Fibroblast of lung (primary cell): ENCODE measurements around the gene ATF4.

Experiments used
- EZH2 ChIP-seq: IDR thresholded peaks from 2 replicates; pipeline ENCODE4 v1.5.1; 2012; ENCODE audit warnings: low read length, control low read depth, mild to moderate bottlenecking; ENCODE audit errors: missing control alignments
- TF ChIP-seq, protein P1 (sequence below), 2 donors: IDR thresholded peaks in 1 of 2; conservative IDR thresholded peaks in 1 of 2; 1 replicate in 1 of 2; 2 replicates in 1 of 2; pipeline ENCODE4 v1.5.1; 2011 to 2012; ENCODE audit warnings: low read length in 2 of 2, control low read depth in 1 of 2, inconsistent platforms in 1 of 2, low read depth in 1 of 2, mild to moderate bottlenecking in 1 of 2

DNA sequence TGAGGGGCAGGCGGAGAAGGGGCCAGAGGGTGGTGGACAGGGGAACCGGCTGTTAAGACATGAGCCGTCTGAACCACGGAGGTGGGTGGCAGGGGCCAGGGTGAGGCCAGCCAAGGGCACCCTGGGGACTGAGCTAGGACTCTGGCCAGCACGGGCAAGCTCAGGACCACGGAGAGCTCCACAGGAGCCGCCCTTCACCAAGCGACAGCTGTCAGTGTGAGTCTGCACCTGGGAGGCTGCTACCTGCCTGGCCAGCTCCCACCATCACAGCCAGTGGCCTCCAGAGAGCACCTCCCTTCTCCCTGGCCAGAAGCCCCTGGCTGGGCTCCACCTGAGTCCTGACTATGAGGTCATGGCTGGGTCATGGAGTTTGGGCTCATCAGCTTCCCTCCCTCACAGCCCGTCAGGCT is 41.9 kb upstream of the ATF4 start:
- TF ChIP-seq, protein P1, sequence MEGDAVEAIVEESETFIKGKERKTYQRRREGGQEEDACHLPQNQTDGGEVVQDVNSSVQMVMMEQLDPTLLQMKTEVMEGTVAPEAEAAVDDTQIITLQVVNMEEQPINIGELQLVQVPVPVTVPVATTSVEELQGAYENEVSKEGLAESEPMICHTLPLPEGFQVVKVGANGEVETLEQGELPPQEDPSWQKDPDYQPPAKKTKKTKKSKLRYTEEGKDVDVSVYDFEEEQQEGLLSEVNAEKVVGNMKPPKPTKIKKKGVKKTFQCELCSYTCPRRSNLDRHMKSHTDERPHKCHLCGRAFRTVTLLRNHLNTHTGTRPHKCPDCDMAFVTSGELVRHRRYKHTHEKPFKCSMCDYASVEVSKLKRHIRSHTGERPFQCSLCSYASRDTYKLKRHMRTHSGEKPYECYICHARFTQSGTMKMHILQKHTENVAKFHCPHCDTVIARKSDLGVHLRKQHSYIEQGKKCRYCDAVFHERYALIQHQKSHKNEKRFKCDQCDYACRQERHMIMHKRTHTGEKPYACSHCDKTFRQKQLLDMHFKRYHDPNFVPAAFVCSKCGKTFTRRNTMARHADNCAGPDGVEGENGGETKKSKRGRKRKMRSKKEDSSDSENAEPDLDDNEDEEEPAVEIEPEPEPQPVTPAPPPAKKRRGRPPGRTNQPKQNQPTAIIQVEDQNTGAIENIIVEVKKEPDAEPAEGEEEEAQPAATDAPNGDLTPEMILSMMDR (conservative IDR thresholded peaks at IDR 0.05 in 1 of 2, IDR thresholded peaks at IDR 0.05 in 1 of 2; ENCODE audit: low read depth in 1 of 2, low read length in 2 of 2), result no peak
- TF ChIP-seq EZH2, result no peak
